Fibroblast of gingiva (primary cell): Measurements from ENCODE around the gene POU2F2.

Source experiments
- DNase-seq: peaks from one replicate; pipeline ENCODE4 v3.0.0-alpha.2; 2011; ENCODE audit warnings: low read depth

Gene POU2F2

GRCh38 chr19:42132030-42132628, at the start of gene POU2F2:
Gene POU2F2 (minus strand): TSS chr19:42132446. CDS start chr19:42132411, 35 bp downstream.
- no peak for DNase-seq

- no peak for DNase-seq
These were observed 46.8 kb upstream of the POU2F2 start for GRCh38 chr19:42178791-42179674.

GRCh38 chr19:42177686-42178019, 45.4 kb upstream of the POU2F2 start:
- no peak for DNase-seq

- peak; percentile 75 for DNase-seq
These were observed 44.9 kb upstream of the POU2F2 start for GRCh38 chr19:42176990-42177685.

- DNase-seq, result no peak
These were observed 44.4 kb upstream of the POU2F2 start for GRCh38 chr19:42176649-42176989.

GRCh38 chr19:42175952-42176648, 43.9 kb upstream of the POU2F2 start:
- DNase-seq, result no peak

- DNase-seq, result no peak
These were observed 42.9 kb upstream of the POU2F2 start for GRCh38 chr19:42174958-42175734.

- no peak for DNase-seq
These were observed 41.9 kb upstream of the POU2F2 start for GRCh38 chr19:42174188-42174587.

GRCh38 chr19:42173695-42174094, 41.4 kb upstream of the POU2F2 start:
- no peak for DNase-seq

GRCh38 chr19:42172261-42172660, 40.0 kb upstream of the POU2F2 start:
- no peak for DNase-seq

GRCh38 chr19:42170715-42171114, 38.5 kb upstream of the POU2F2 start:
- no peak for DNase-seq

- DNase-seq, result no peak
These were observed 37.5 kb upstream of the POU2F2 start for GRCh38 chr19:42169486-42170413.

GRCh38 chr19:42168206-42168605, 36.0 kb upstream of the POU2F2 start:
- no peak for DNase-seq

GRCh38 chr19:42166316-42166715, 34.1 kb upstream of the POU2F2 start:
- no peak for DNase-seq

GRCh38 chr19:42165146-42165545, 32.9 kb upstream of the POU2F2 start:
- no peak for DNase-seq

- DNase-seq, result no peak
These were observed 29.5 kb upstream of the POU2F2 start for GRCh38 chr19:42161616-42162263.

- no peak for DNase-seq
These were observed 27.7 kb upstream of the POU2F2 start for GRCh38 chr19:42159942-42160341.

- peak; percentile 24 for DNase-seq
These were observed 26.7 kb upstream of the POU2F2 start for GRCh38 chr19:42158926-42159325.

GRCh38 chr19:42156571-42156970, 24.3 kb upstream of the POU2F2 start:
- no peak for DNase-seq

GRCh38 chr19:42155796-42156195, 23.6 kb upstream of the POU2F2 start:
- DNase-seq, result no peak
